KMS-11 (cell line): ENCODE results near the gene FANCG.

Experiments
- H2AFZ ChIP-seq: fragments of 200-600 bp; sonication (generic); 2 replicates; pipeline ENCODE4 v1.6.1; 2016; ENCODE audit warnings: antibody characterized with exemption, mixed run types, low read depth
- H3K27ac ChIP-seq: fragments of 200-600 bp; sonication (generic); 2 replicates; pipeline ENCODE4 v1.6.1; 2016; ENCODE audit warnings: mild to moderate bottlenecking, mixed run types
- H3K27me3 ChIP-seq: fragments of 200-600 bp; sonication (generic); 2 replicates; pipeline ENCODE4 v1.6.1; 2017; ENCODE audit warnings: mild to moderate bottlenecking, low read depth, mixed run types, moderate library complexity; ENCODE audit not compliant: insufficient read depth
- H3K36me3 ChIP-seq: fragments of 200-600 bp; sonication (generic); 2 replicates; pipeline ENCODE4 v1.6.1; 2017; ENCODE audit warnings: mild to moderate bottlenecking, mixed run types; ENCODE audit not compliant: insufficient read depth
- H3K4me1 ChIP-seq: fragments of 200-600 bp; sonication (generic); 2 replicates; pipeline ENCODE4 v1.6.1; 2016; ENCODE audit warnings: mild to moderate bottlenecking, low read depth, mixed run types; ENCODE audit not compliant: poor library complexity, severe bottlenecking
- H3K4me2 ChIP-seq: fragments of 200-600 bp; sonication (generic); 2 replicates; pipeline ENCODE4 v1.7.0; 2016; ENCODE audit warnings: mild to moderate bottlenecking, mixed run types
- H3K4me3 ChIP-seq: fragments of 200-600 bp; sonication (generic); IDR thresholded peaks from 2 replicates; pipeline ENCODE4 v1.6.1; 2017; ENCODE audit warnings: low read depth, low read length, mixed read lengths; ENCODE audit not compliant: insufficient read depth
- H3K79me2 ChIP-seq: fragments of 200-600 bp; sonication (generic); 2 replicates; pipeline ENCODE4 v1.6.1; 2016; ENCODE audit warnings: low read depth, mixed run types; ENCODE audit not compliant: insufficient read depth
- H3K9ac ChIP-seq: fragments of 200-600 bp; sonication (generic); 2 replicates; pipeline ENCODE4 v1.6.1; 2016; ENCODE audit warnings: mild to moderate bottlenecking, mixed run types
- H4K20me1 ChIP-seq: fragments of 200-600 bp; sonication (generic); 2 replicates; pipeline ENCODE4 v1.6.1; 2016; ENCODE audit warnings: mild to moderate bottlenecking, mixed run types; ENCODE audit not compliant: insufficient read depth
- CTCF ChIP-seq: fragments of 200-600 bp; sonication (generic); conservative IDR thresholded peaks from 2 replicates; pipeline ENCODE4 v1.6.1; 2017; ENCODE audit warnings: low read depth, mild to moderate bottlenecking, antibody characterized with exemption, low read length, moderate library complexity, mixed read lengths

Gene FANCG

GRCh38 chr9:35115680-35116538 is 36.2 kb upstream of the FANCG start, which contains the start of gene ATOSB:
Gene ATOSB (minus strand): TSS chr9:35115862. CDS start chr9:35108274, 7,588 bp downstream.
- peak within 1 kb of the TSS; percentile 53 for H3K27ac ChIP-seq
- no peak for TF ChIP-seq CTCF
- no peaks in the 10 kb centered on the region for H4K20me1 ChIP-seq
- H3K4me2 ChIP-seq = peak within 1 kb of the TSS; percentile 96
- peak within 1 kb of the TSS; percentile 94 for H2AFZ ChIP-seq
- H3K9ac ChIP-seq = peak within 1 kb of the TSS; percentile 40; the same call in 1 of the 2 replicates
- no peak within 1 kb of the TSS for H3K4me3 ChIP-seq
- no peaks in the 10 kb centered on the region for H3K36me3 ChIP-seq
- no peaks in the 10 kb centered on the region for H3K27me3 ChIP-seq
- H3K4me1 ChIP-seq = peaks cover 40% of the 10 kb centered on the region
- H3K79me2 ChIP-seq = no peaks in the 10 kb centered on the region

- no peaks in the 10 kb centered on the region for H4K20me1 ChIP-seq
- H3K27me3 ChIP-seq = no peaks in the 10 kb centered on the region
- no peak for TF ChIP-seq CTCF
- no peaks in the 10 kb centered on the region for H3K36me3 ChIP-seq
- peak overlapping the region; percentile 96 for H3K4me2 ChIP-seq
- H3K4me3 ChIP-seq = no peak overlapping the region
- peaks cover 45% of the 10 kb centered on the region for H3K4me1 ChIP-seq
- H3K79me2 ChIP-seq = no peaks in the 10 kb centered on the region
- H2AFZ ChIP-seq = peak overlapping the region; percentile 94
- peak overlapping the region; percentile 40; the same call in 1 of the 2 replicates for H3K9ac ChIP-seq
- H3K27ac ChIP-seq = peak overlapping the region; percentile 44
These were observed 35.3 kb upstream of the FANCG start for GRCh38 chr9:35114840-35115628.

- H2AFZ ChIP-seq = peak overlapping the region; percentile 94
- peak overlapping the region; percentile 44 for H3K27ac ChIP-seq
- no peaks in the 10 kb centered on the region for H3K27me3 ChIP-seq
- H3K4me1 ChIP-seq = peaks cover 45% of the 10 kb centered on the region
- H3K4me2 ChIP-seq = peak overlapping the region; percentile 96
- peak overlapping the region; percentile 40; the same call in 1 of the 2 replicates for H3K9ac ChIP-seq
- H3K79me2 ChIP-seq = no peaks in the 10 kb centered on the region
- no peaks in the 10 kb centered on the region for H4K20me1 ChIP-seq
- no peak for TF ChIP-seq CTCF
- no peaks in the 10 kb centered on the region for H3K36me3 ChIP-seq
- H3K4me3 ChIP-seq = no peak overlapping the region
These were observed 34.5 kb upstream of the FANCG start for GRCh38 chr9:35114113-35114839.

GRCh38 chr9:35112257-35113020 is 32.7 kb upstream of the FANCG start:
- Histone ChIP-seq H3K4me3 (no peak overlapping the region), H4K20me1 (no peaks in the 10 kb centered on the region), H3K27me3 (no peaks in the 10 kb centered on the region), H3K79me2 (no peaks in the 10 kb centered on the region), H3K9ac (no peak overlapping the region), H3K36me3 (no peaks in the 10 kb centered on the region), H3K4me1 (peaks cover 45% of the 10 kb centered on the region), H3K27ac (no peak overlapping the region), H3K4me2 (peak overlapping the region; percentile 33; the same call in 1 of the 2 replicates), H2AFZ (peak overlapping the region; percentile 9; the same call in 1 of the 2 replicates)
- TF ChIP-seq CTCF = no peak
